Activated B cell treated with CpG ODN at 0.5 μM for 24 hours (primary cell): ENCODE measurements around the gene PTPRK. TPM values are rescaled to one million over a fixed set of nuclear protein-coding genes. Genes with fewer than 3 reads are reported as not detected.

ENCODE experiments used
- ATAC-seq: fragments of 200-7000 bp; cut with Tn5 transposase; one replicate; pipeline ENCODE4 v1.10.0; 2021; ENCODE audit warnings: low read depth, mild to moderate bottlenecking, moderate library complexity
- CTCF ChIA-PET: fragments of 350-600 bp; sonication (Branson Sonifier 250); formaldehyde crosslinking; loops from one replicate; lab custom pipeline; 2021; ENCODE audit warnings: antibody characterized with exemption; lab: Charles Lee
- POLR2A ChIA-PET: fragments of 350-600 bp; sonication (Branson Sonifier 250); formaldehyde crosslinking; loops from one replicate; lab custom pipeline; 2021; ENCODE audit warnings: antibody characterized with exemption; lab: Charles Lee
- DNase-seq: peaks from one replicate; pipeline ENCODE4 v3.0.0; 2022
- H3K27ac Mint-ChIP-seq: one replicate; pipeline ENCODE4 v1.8.0; 2020; ENCODE audit warnings: mixed read lengths
- H3K27me3 Mint-ChIP-seq: one replicate; pipeline ENCODE4 v1.8.0; 2021; ENCODE audit warnings: mixed read lengths
- H3K36me3 Mint-ChIP-seq: one replicate; pipeline ENCODE4 v1.8.0; 2021; ENCODE audit warnings: low read depth, mixed read lengths
- H3K4me1 Mint-ChIP-seq: one replicate; pipeline ENCODE4 v1.8.0; 2021; ENCODE audit warnings: mixed read lengths
- H3K4me3 Mint-ChIP-seq: one replicate; pipeline ENCODE4 v1.8.0; 2020; ENCODE audit warnings: mild to moderate bottlenecking, mixed read lengths
- H3K9me3 Mint-ChIP-seq: one replicate; pipeline ENCODE4 v1.8.0; 2020; ENCODE audit warnings: mixed read lengths
- CTCF ChIP-seq: fragments of 200-600 bp; IDR thresholded peaks from one replicate; pipeline ENCODE4 v1.8.0; 2022; ENCODE audit warnings: antibody characterized with exemption, mild to moderate bottlenecking
- intact Hi-C: fragments of 100-400 bp; cut with micrococcal nuclease; formaldehyde crosslinking; loops from one replicate; pipeline ENCODE4 v1.15.1; 2024
- total RNA-seq: library from RNA; stranded (reverse); gene quantifications from 2 replicates; pipeline ENCODE4 v1.2.3, GENCODE V29; 2022

Gene PTPRK
- total RNA-seq, 1 donor from 2014 or later = 14.2 TPM

GRCh38 chr6:128363020-128363813 lies 157.2 kb downstream of the PTPRK start:
- no peak for ATAC-seq
- no peak for TF ChIP-seq CTCF
- Mint-ChIP-seq H3K36me3 (no peaks in the 10 kb centered on the region), H3K27me3 (no peaks in the 10 kb centered on the region), H3K4me3 (no peak overlapping the region), H3K9me3 (no peaks in the 10 kb centered on the region), H3K4me1 (no peaks in the 10 kb centered on the region), H3K27ac (no peak overlapping the region)
- DNase-seq = no peak
- POLR2A ChIA-PET = no interaction called here
- CTCF ChIA-PET = no interaction called here
- intact Hi-C loops = no loop called here

GRCh38 chr6:128361378-128361777 lies 159.0 kb downstream of the PTPRK start:
- H3K36me3 Mint-ChIP-seq = no peaks in the 10 kb centered on the region
- ChIA-PET POLR2A (no interaction called here), CTCF (no interaction called here)
- intact Hi-C loops = no loop called here
- H3K27ac Mint-ChIP-seq = no peak overlapping the region
- ATAC-seq = no peak
- no peak for TF ChIP-seq CTCF
- no peaks in the 10 kb centered on the region for H3K27me3 Mint-ChIP-seq
- H3K4me1 Mint-ChIP-seq = no peaks in the 10 kb centered on the region
- H3K9me3 Mint-ChIP-seq = no peaks in the 10 kb centered on the region
- no peak for DNase-seq
- no peak overlapping the region for H3K4me3 Mint-ChIP-seq

GRCh38 chr6:128358244-128358776 lies 162.1 kb downstream of the PTPRK start:
- intact Hi-C loops = no loop called here
- Mint-ChIP-seq H3K27ac (no peak overlapping the region), H3K9me3 (no peaks in the 10 kb centered on the region), H3K4me3 (no peak overlapping the region), H3K27me3 (no peaks in the 10 kb centered on the region), H3K36me3 (no peaks in the 10 kb centered on the region), H3K4me1 (no peaks in the 10 kb centered on the region)
- TF ChIP-seq CTCF = no peak
- DNase-seq (no peak), ATAC-seq (no peak)
- ChIA-PET CTCF (no interaction called here), POLR2A (no interaction called here)

GRCh38 chr6:128357392-128358130 lies 162.8 kb downstream of the PTPRK start:
- ChIA-PET CTCF (no interaction called here), POLR2A (no interaction called here)
- DNase-seq = no peak
- H3K36me3 Mint-ChIP-seq = no peaks in the 10 kb centered on the region
- H3K4me3 Mint-ChIP-seq = no peak overlapping the region
- H3K4me1 Mint-ChIP-seq = no peaks in the 10 kb centered on the region
- intact Hi-C loops = no loop called here
- no peaks in the 10 kb centered on the region for H3K9me3 Mint-ChIP-seq
- H3K27me3 Mint-ChIP-seq = no peaks in the 10 kb centered on the region
- no peak overlapping the region for H3K27ac Mint-ChIP-seq
- TF ChIP-seq CTCF = no peak
- ATAC-seq = no peak

GRCh38 chr6:128352366-128352765 lies 168.0 kb downstream of the PTPRK start:
- ChIA-PET POLR2A (no interaction called here), CTCF (no interaction called here)
- intact Hi-C loops = no loop called here
- Mint-ChIP-seq H3K27me3 (peaks cover under 1% of the 10 kb centered on the region), H3K9me3 (no peaks in the 10 kb centered on the region), H3K4me1 (no peaks in the 10 kb centered on the region), H3K36me3 (no peaks in the 10 kb centered on the region), H3K4me3 (no peak overlapping the region), H3K27ac (no peak overlapping the region)
- TF ChIP-seq CTCF = no peak
- ATAC-seq (no peak), DNase-seq (no peak)
